K562 (cell line): ENCODE measurements around the gene SGPL1. TPM values are rescaled to one million over a fixed set of nuclear protein-coding genes. Genes with fewer than 3 reads are reported as not detected.
A peak's percentile ranks its signal among the peaks of the same experiment; 100 is the strongest.

ENCODE experiments used
- BCLAF1 ChIP-seq, 2 experiments: fragments of 450-650 bp in 1 of 2; IDR thresholded peaks; 2 replicates each; pipeline ENCODE4 v1.6.1; 2011 to 2017; ENCODE audit warnings: low read depth in 2 of 2, antibody characterized with exemption in 1 of 2, borderline replicate concordance in 1 of 2, low read length in 1 of 2, mild to moderate bottlenecking in 1 of 2, mixed read lengths in 1 of 2; ENCODE audit not compliant: control insufficient read depth in 1 of 2
- CREBBP ChIP-seq: IDR thresholded peaks from one replicate; pipeline ENCODE4 v1.6.1; 2012; ENCODE audit warnings: low read depth, mild to moderate bottlenecking, control low read depth, inconsistent platforms, low read length
- DMBX1 ChIP-seq: fragments of 250-450 bp; sonication (Bioruptor Pico); IDR thresholded peaks from 2 replicates; pipeline ENCODE4 v1.8.0; 2022; ENCODE audit warnings: inconsistent platforms, mild to moderate bottlenecking, moderate library complexity, borderline replicate concordance
- ELF2 ChIP-seq: fragments of 250-450 bp; sonication (Bioruptor Pico); IDR thresholded peaks from 2 replicates; pipeline ENCODE4 v1.5.0; 2021; ENCODE audit warnings: mild to moderate bottlenecking
- ETS2 ChIP-seq: IDR thresholded peaks from 2 replicates; pipeline ENCODE4 v1.6.1; 2016; ENCODE audit warnings: borderline replicate concordance, missing genetic modification characterization, mild to moderate bottlenecking, moderate library complexity, missing compliant biosample characterization; ENCODE audit not compliant: poor library complexity, severe bottlenecking
- HNRNPH1 ChIP-seq: fragments of 200-400 bp; formaldehyde crosslinking; optimal IDR thresholded peaks from 2 replicates; pipeline ENCODE3; 2017; ENCODE audit warnings: low read depth, mild to moderate bottlenecking, low read length, moderate library complexity
- KLF10 ChIP-seq: fragments of 250-450 bp; sonication (Bioruptor Pico); IDR thresholded peaks from 2 replicates; pipeline ENCODE4 v1.6.1; 2021; ENCODE audit warnings: matching md5 sums
- MYBL2 ChIP-seq, 2 experiments: fragments of 450-650 bp in 1 of 2; sonication (generic) in 1 of 2; formaldehyde crosslinking in 1 of 2; IDR thresholded peaks; 2 replicates each; pipeline versions ENCODE4 v1.6.1 to v1.8.1; 2017 to 2022; ENCODE audit warnings: borderline replicate concordance in 1 of 2, inconsistent platforms in 1 of 2, low read depth in 1 of 2, mild to moderate bottlenecking in 1 of 2, missing genetic modification reagents in 1 of 2, moderate library complexity in 1 of 2
- POLR2H ChIP-seq: IDR thresholded peaks from 2 replicates; pipeline ENCODE4 v1.6.1; 2016; ENCODE audit warnings: missing genetic modification characterization, low read depth, mild to moderate bottlenecking, control low read depth, missing compliant biosample characterization, moderate library complexity
- POLR3A ChIP-seq: IDR thresholded peaks from 2 replicates; pipeline ENCODE4 v1.6.1; 2011; ENCODE audit warnings: borderline replicate concordance, mild to moderate bottlenecking, moderate library complexity; ENCODE audit not compliant: insufficient read length, insufficient read depth; ENCODE audit errors: extremely low read depth
- SMARCE1 ChIP-seq: fragments of 450-650 bp; IDR thresholded peaks from 2 replicates; pipeline ENCODE4 v1.7.1; 2016; ENCODE audit warnings: mild to moderate bottlenecking
- SRSF7 ChIP-seq: fragments of 200-400 bp; formaldehyde crosslinking; optimal IDR thresholded peaks from 2 replicates; pipeline ENCODE3; 2017; ENCODE audit warnings: mild to moderate bottlenecking, low read depth, low read length
- STAG1 ChIP-seq: sonication (generic); formaldehyde crosslinking; IDR thresholded peaks from 2 replicates; pipeline ENCODE4 v1.5.0; 2020; ENCODE audit warnings: missing genetic modification reagents, borderline replicate concordance
- STAT5A ChIP-seq: IDR thresholded peaks from 2 replicates; pipeline ENCODE4 v1.6.1; 2012; ENCODE audit warnings: low read length, inconsistent platforms, borderline replicate concordance
- XRCC5 ChIP-seq: fragments of 200-400 bp; formaldehyde crosslinking; IDR thresholded peaks from 2 replicates; pipeline ENCODE4 v1.6.1; 2017; ENCODE audit warnings: low read depth, mild to moderate bottlenecking, low read length
- ZBTB33 ChIP-seq: sonication (generic); formaldehyde crosslinking; IDR thresholded peaks from 2 replicates; pipeline ENCODE4 v1.8.1; 2023; ENCODE audit warnings: mild to moderate bottlenecking, missing genetic modification reagents
- polyA plus RNA-seq, 8 experiments: library from polyadenylated mRNA; depleted of rRNA in 4 of 8; stranded (reverse) in 5 of 8; unstranded in 3 of 8; fragments of >200 nt; fragmentation: Nextera tagmentation in 2 of 8; fragmentation: Illumina TruSeq in 1 of 8; extraction: Ambion mirVana in 2 of 8; extraction: Trizol in 1 of 8; gene quantifications; 2 replicates each; pipeline versions ENCODE4 v1.2.1 to v1.2.3, GENCODE V29; 2011 to 2014; ENCODE audit warnings: inconsistent platforms in 1 of 8, missing spikeins in 1 of 8
- total RNA-seq, 7 experiments: library from RNA; depleted of rRNA in 6 of 7; stranded (reverse); fragments of >200 nt in 6 of 7; fragmentation: Illumina TruSeq in 2 of 7; extraction: Trizol in 2 of 7; gene quantifications; 2 replicates each; pipeline versions ENCODE4 v1.2.1 to v1.2.3, GENCODE V29; 2011 to 2021; ENCODE audit warnings: low replicate concordance in 1 of 7
- TF ChIP-seq, protein P1 (sequence below): IDR thresholded peaks from 3 replicates; pipeline ENCODE4 v1.6.1; 2011; ENCODE audit warnings: borderline replicate concordance, mild to moderate bottlenecking, moderate library complexity; ENCODE audit not compliant: insufficient read length; ENCODE audit errors: extremely low read depth

SGPL1 gene
- total and polyA plus RNA-seq, 9 of the 15 experiments (the other 6 are each of a cell fraction or from before 2014, with no cell fraction given), result 6.0 to 18.0 (median 8.7) TPM

DNA sequence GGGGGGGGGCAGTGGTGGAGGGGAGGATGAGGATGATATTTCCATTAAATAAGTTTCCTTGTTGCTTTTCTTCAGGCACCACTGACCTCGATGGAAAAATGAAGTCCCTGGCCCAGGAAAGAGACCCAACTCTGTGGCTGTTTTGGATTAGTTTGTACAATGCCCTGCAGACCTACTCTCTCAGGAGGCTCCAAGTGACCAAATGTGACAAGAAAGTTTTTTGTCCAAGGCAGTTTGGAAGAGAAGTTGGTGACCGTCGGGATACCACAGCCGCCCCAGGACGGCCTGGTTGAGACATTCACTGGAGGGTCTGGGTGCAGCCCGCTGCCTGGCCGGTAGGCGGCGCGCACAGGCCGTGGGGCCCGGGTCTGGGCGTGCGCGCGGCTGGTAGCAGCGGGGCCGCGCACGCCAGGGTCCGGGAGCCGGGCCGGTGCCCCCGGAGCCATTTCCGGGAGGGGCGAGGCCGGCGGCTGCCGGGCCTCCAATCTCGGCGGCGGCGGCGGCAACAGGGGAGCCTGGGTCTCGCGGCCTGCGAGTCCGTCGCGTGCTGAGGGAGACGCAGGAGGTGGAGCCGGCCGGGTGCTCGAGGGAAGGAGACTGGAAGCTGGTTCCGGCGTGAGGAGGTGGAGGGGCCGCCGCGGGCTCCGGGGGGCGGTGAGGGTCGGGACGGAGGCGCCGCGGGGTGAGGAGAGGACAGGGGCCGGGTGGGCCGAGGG lies at the start of gene SGPL1 (continued):
- TF ChIP-seq HNRNPH1 (no peak), ELF2 (CRISPR knock-in tag) (peak; percentile 47; the same call in 1 of the 2 replicates), SMARCE1 (no peak), STAG1 (CRISPR knock-in tag) (no peak), XRCC5 (no peak), CREBBP (no peak), STAT5A (no peak), BCLAF1 (IDR thresholded peaks at IDR 0.05; ENCODE audit: borderline replicate concordance in 1 of 2, control insufficient read depth in 1 of 2, low read depth in 2 of 2, low read length in 1 of 2) (no peak), DMBX1 (CRISPR knock-in tag) (peak; percentile 71; the same call in 1 of the 2 replicates), ETS2 (tag) (no peak), ZBTB33 (CRISPR knock-in tag) (peak; percentile 41; the same call in 1 of the 2 replicates), KLF10 (no peak), MYBL2 (IDR thresholded peaks at IDR 0.05; ENCODE audit: low read depth) (no peak), MYBL2 (CRISPR knock-in tag; IDR thresholded peaks at IDR 0.05; ENCODE audit: borderline replicate concordance) (no peak), SRSF7 (no peak), POLR2H (no peak), POLR3A (no peak)
- TF ChIP-seq, protein P1, sequence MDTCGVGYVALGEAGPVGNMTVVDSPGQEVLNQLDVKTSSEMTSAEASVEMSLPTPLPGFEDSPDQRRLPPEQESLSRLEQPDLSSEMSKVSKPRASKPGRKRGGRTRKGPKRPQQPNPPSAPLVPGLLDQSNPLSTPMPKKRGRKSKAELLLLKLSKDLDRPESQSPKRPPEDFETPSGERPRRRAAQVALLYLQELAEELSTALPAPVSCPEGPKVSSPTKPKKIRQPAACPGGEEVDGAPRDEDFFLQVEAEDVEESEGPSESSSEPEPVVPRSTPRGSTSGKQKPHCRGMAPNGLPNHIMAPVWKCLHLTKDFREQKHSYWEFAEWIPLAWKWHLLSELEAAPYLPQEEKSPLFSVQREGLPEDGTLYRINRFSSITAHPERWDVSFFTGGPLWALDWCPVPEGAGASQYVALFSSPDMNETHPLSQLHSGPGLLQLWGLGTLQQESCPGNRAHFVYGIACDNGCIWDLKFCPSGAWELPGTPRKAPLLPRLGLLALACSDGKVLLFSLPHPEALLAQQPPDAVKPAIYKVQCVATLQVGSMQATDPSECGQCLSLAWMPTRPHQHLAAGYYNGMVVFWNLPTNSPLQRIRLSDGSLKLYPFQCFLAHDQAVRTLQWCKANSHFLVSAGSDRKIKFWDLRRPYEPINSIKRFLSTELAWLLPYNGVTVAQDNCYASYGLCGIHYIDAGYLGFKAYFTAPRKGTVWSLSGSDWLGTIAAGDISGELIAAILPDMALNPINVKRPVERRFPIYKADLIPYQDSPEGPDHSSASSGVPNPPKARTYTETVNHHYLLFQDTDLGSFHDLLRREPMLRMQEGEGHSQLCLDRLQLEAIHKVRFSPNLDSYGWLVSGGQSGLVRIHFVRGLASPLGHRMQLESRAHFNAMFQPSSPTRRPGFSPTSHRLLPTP, result no peak
